ENCODE measurements around the gene CDH5. TPM values are rescaled to one million over a fixed set of nuclear protein-coding genes. Genes with fewer than 3 reads are reported as not detected.

Gene CDH5
- total and polyA plus RNA-seq, 4 donors = 5.5 to 21.9 (median 17.5) TPM

- 85% methylated on average over 2 of the region's 2 CpGs for WGBS
- H3K9me3 ChIP-seq (ENCODE audit: control insufficient read depth in 4 of 4, low read length in 3 of 4) = no peaks in the 10 kb centered on the region
- H3K27me3 ChIP-seq (ENCODE audit: control insufficient read depth in 4 of 4, insufficient read depth in 4 of 4, low read length in 3 of 4) = peaks cover 0 to 5% (median 3%) of the 10 kb centered on the region in 4 donors
- DNase-seq (ENCODE audit: low spot score) = no peak
- no peaks in the 10 kb centered on the region for H3K36me3 ChIP-seq (ENCODE audit: control insufficient read depth in 4 of 4, insufficient read depth in 3 of 4, low read depth in 1 of 4, low read length in 3 of 4)
- TF ChIP-seq TAF1 (conservative IDR thresholded peaks at IDR 0.05) = no peak
- TF ChIP-seq, protein P1, sequence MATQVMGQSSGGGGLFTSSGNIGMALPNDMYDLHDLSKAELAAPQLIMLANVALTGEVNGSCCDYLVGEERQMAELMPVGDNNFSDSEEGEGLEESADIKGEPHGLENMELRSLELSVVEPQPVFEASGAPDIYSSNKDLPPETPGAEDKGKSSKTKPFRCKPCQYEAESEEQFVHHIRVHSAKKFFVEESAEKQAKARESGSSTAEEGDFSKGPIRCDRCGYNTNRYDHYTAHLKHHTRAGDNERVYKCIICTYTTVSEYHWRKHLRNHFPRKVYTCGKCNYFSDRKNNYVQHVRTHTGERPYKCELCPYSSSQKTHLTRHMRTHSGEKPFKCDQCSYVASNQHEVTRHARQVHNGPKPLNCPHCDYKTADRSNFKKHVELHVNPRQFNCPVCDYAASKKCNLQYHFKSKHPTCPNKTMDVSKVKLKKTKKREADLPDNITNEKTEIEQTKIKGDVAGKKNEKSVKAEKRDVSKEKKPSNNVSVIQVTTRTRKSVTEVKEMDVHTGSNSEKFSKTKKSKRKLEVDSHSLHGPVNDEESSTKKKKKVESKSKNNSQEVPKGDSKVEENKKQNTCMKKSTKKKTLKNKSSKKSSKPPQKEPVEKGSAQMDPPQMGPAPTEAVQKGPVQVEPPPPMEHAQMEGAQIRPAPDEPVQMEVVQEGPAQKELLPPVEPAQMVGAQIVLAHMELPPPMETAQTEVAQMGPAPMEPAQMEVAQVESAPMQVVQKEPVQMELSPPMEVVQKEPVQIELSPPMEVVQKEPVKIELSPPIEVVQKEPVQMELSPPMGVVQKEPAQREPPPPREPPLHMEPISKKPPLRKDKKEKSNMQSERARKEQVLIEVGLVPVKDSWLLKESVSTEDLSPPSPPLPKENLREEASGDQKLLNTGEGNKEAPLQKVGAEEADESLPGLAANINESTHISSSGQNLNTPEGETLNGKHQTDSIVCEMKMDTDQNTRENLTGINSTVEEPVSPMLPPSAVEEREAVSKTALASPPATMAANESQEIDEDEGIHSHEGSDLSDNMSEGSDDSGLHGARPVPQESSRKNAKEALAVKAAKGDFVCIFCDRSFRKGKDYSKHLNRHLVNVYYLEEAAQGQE (IDR thresholded peaks at IDR 0.05) = no peak
- TF ChIP-seq RXRA (IDR thresholded peaks at IDR 0.05) = no peak
- TF ChIP-seq EGR1 (IDR thresholded peaks at IDR 0.05; ENCODE audit: low read depth in 2 of 2) = no peak
- TF ChIP-seq HNF4G (IDR thresholded peaks at IDR 0.05) = no peak
- TF ChIP-seq JUND (IDR thresholded peaks at IDR 0.05) = no peak
- no peak for TF ChIP-seq MAX (IDR thresholded peaks at IDR 0.05)
- no peak for TF ChIP-seq YY1 (IDR thresholded peaks at IDR 0.05)
- TF ChIP-seq CTCF (IDR thresholded peaks at IDR 0.05; ENCODE audit: low read depth, low read length, missing input control) = no peak
- no peak for TF ChIP-seq RAD21 (IDR thresholded peaks at IDR 0.05)
- TF ChIP-seq HNF4A (conservative IDR thresholded peaks at IDR 0.05) = no peak
- TF ChIP-seq, protein P2, sequence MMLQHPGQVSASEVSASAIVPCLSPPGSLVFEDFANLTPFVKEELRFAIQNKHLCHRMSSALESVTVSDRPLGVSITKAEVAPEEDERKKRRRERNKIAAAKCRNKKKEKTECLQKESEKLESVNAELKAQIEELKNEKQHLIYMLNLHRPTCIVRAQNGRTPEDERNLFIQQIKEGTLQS (IDR thresholded peaks at IDR 0.05) = no peak
- no peak for TF ChIP-seq ZBTB33 (IDR thresholded peaks at IDR 0.05)
- H3K4me3 ChIP-seq (ENCODE audit: low read depth in 1 of 3, low read length in 3 of 3) = no peak overlapping the region
- no peak overlapping the region for H3K27ac ChIP-seq (ENCODE audit: low read depth in 1 of 2, low read length in 2 of 2)
- H3K4me1 ChIP-seq (ENCODE audit: control insufficient read depth in 4 of 4, insufficient read depth in 4 of 4, low read length in 3 of 4) = peaks cover 0 to 6% (median 5%) of the 10 kb centered on the region in 4 donors
- H3K9ac ChIP-seq (ENCODE audit: low read depth in 1 of 2, low read length in 2 of 2) = no peak overlapping the region
These were observed 55.9 kb downstream of the CDH5 start for GRCh38 chr16:66422366-66422765.

DNA sequence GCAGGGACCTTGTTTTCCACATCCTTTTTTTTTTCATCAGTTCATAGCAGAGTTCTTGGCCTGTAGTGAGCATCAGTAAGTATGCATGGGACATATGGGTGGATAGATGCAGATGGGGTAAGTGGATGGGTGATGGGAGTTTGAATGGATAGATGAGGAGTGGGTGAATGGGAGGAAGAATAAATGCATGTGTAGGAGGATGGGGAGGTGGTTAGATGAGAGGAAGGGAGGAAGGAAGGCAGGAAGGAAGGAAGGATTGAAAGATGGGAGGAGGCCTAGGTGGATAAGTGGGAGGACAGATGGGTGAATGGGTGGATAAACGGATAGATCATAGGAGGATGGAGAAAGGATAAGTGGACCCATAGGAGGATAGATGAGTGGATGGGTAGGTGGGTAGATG, 56.7 kb downstream of the CDH5 start:
- 98% methylated on average over 1 of the region's 1 CpG for WGBS
- TF ChIP-seq MAX (IDR thresholded peaks at IDR 0.05) (no peak), CTCF (IDR thresholded peaks at IDR 0.05; ENCODE audit: low read depth, low read length, missing input control) (no peak), YY1 (IDR thresholded peaks at IDR 0.05) (no peak), EGR1 (IDR thresholded peaks at IDR 0.05; ENCODE audit: low read depth in 2 of 2) (no peak), GABPA (IDR thresholded peaks at IDR 0.05 in 1 of 2, conservative IDR thresholded peaks at IDR 0.05 in 1 of 2) (no peak)
- Histone ChIP-seq H3K36me3 (ENCODE audit: control insufficient read depth in 4 of 4, insufficient read depth in 3 of 4, low read depth in 1 of 4, low read length in 3 of 4) (no peaks in the 10 kb centered on the region), H3K4me1 (ENCODE audit: control insufficient read depth in 4 of 4, insufficient read depth in 4 of 4, low read length in 3 of 4) (peaks cover 0 to 14% (median 9%) of the 10 kb centered on the region in 4 donors), H3K27ac (ENCODE audit: low read depth in 1 of 2, low read length in 2 of 2) (no peak overlapping the region), H3K4me3 (ENCODE audit: low read depth in 1 of 3, low read length in 3 of 3) (no peak overlapping the region), H3K27me3 (ENCODE audit: control insufficient read depth in 4 of 4, insufficient read depth in 4 of 4, low read length in 3 of 4) (peaks cover 0 to 7% (median 4%) of the 10 kb centered on the region in 4 donors), H3K9me3 (ENCODE audit: control insufficient read depth in 4 of 4, low read length in 3 of 4) (no peaks in the 10 kb centered on the region), H3K9ac (ENCODE audit: low read depth in 1 of 2, low read length in 2 of 2) (no peak overlapping the region)
- no peak for DNase-seq (ENCODE audit: low spot score)
